ENCODE measurements around the gene DIDO1.
A peak's percentile ranks its signal among the peaks of the same experiment; 100 is the strongest.

Gene DIDO1

DNA sequence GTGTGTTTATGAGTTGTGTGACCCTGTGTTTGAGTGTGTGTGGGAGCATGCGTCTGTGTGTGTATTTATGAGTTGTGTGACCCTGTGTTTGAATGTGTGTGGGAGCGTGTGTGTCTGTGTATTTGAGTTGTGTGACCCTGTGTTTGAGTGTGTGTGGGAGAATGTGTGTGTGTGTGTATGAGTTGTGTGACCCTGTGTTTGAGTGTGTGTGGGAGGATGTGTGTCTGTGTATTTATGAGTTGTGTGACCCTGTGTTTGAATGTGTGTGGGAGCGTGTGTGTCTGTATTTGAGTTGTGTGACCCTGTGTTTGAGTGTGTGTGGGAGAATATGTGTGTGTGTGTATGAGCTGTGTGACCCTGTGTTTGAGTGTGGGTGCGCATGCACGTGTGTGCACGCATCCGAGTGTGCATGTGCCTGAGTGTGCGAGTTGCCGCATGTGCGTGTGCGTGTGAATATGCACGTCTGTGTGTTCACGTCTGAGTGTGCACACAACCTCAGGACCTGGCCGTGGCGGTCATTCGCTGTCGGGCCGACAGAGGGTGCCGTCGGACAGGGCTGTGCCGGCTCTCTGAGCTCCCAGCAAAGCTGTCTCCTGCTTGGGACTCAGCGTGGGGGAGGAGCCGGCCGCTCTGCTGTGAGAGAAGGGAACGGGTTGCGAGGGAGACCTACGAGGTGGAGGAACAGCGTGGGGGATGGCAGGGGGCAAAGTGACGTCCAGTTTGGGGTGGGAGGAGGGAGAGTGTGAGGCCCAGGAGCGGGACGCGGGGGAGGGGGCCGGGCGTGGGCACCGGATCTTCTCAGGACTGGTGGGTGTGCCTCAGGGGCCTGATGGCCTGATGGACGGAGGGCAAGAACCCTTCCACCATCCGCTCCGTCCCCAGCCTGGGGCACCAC is 45.9 kb upstream of the DIDO1 start:
- H4K20me1 ChIP-seq (ENCODE audit: insufficient read depth, low read length): no peaks in the 10 kb centered on the region
- no peak overlapping the region for H3K9ac ChIP-seq (ENCODE audit: low read length)
- H3K27me3 ChIP-seq (replicated peaks; ENCODE audit: insufficient read depth, low read length): peaks cover 91% of the 10 kb centered on the region

DNA sequence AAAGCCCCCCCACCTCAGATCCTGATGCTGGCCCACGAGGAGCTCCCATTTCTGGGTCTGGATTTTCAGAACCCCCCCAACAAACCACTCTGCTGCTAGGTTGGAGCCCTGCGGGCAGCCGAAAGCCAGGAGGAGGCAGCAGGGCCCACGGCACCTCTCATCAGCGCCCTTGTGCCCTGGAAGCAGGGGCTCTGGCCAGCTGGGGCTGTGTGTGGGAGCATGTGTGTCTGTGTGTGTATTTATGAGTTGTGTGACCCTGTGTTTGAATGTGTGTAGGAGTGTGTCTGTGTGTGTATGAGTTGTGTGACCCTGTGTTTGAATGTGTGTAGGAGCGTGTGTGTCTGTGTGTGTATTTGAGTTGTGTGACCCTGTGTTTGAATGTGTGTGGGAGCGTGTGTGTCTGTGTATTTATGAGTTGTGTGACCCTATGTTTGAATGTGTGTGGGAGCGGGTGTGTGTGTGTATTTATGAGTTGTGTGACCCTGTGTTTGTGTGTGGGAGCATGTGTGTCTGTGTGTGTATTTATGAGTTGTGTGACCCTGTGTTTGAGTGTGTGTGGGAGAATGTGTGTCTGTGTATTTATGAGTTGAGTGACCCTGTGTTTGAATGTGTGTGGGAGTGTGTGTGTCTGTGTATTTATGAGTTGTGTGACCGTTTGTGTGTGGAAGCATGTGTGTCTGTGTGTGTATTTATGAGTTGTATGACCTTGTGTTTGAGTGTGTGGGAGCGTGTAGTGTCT is 45.1 kb upstream of the DIDO1 start:
- no peak overlapping the region for H3K27ac ChIP-seq (ENCODE audit: low read length)
- H3K9me3 ChIP-seq (replicated peaks; ENCODE audit: insufficient read depth, low read length): no peaks in the 10 kb centered on the region
- no peaks in the 10 kb centered on the region for H3F3A ChIP-seq (ENCODE audit: insufficient read depth, low read length)
- no peak overlapping the region for H3K9ac ChIP-seq (ENCODE audit: low read length)
- H3K79me2 ChIP-seq (ENCODE audit: low read length): no peaks in the 10 kb centered on the region
- no peak overlapping the region for H3K4me3 ChIP-seq (ENCODE audit: low read length)
- no peaks in the 10 kb centered on the region for H3K36me3 ChIP-seq (replicated peaks; ENCODE audit: insufficient read depth, low read length)
- DNase-seq: no peak
- TF ChIP-seq EZH2 (optimal IDR thresholded peaks at IDR 0.05; ENCODE audit: low read depth, low read length) (no peak), EZH2phosphoT487 (IDR thresholded peaks at IDR 0.05; ENCODE audit: low read length) (no peak)
- TF ChIP-seq, protein P1, sequence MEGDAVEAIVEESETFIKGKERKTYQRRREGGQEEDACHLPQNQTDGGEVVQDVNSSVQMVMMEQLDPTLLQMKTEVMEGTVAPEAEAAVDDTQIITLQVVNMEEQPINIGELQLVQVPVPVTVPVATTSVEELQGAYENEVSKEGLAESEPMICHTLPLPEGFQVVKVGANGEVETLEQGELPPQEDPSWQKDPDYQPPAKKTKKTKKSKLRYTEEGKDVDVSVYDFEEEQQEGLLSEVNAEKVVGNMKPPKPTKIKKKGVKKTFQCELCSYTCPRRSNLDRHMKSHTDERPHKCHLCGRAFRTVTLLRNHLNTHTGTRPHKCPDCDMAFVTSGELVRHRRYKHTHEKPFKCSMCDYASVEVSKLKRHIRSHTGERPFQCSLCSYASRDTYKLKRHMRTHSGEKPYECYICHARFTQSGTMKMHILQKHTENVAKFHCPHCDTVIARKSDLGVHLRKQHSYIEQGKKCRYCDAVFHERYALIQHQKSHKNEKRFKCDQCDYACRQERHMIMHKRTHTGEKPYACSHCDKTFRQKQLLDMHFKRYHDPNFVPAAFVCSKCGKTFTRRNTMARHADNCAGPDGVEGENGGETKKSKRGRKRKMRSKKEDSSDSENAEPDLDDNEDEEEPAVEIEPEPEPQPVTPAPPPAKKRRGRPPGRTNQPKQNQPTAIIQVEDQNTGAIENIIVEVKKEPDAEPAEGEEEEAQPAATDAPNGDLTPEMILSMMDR (IDR thresholded peaks at IDR 0.05; ENCODE audit: low read length): no peak
- no peaks in the 10 kb centered on the region for H3K4me1 ChIP-seq (ENCODE audit: low read length)
- no peak overlapping the region for H2AFZ ChIP-seq (ENCODE audit: low read length)
- H3K27me3 ChIP-seq (replicated peaks; ENCODE audit: insufficient read depth, low read length): peaks cover 91% of the 10 kb centered on the region
- no peak overlapping the region for H3K4me2 ChIP-seq (ENCODE audit: low read depth, low read length)
- no peaks in the 10 kb centered on the region for H4K20me1 ChIP-seq (ENCODE audit: insufficient read depth, low read length)
- H3K9me2 ChIP-seq (replicated peaks; ENCODE audit: insufficient read depth, low read length): no peaks in the 10 kb centered on the region

More for the DNA sequence above, 45.9 kb upstream of the DIDO1 start:
- DNase-seq: peak; percentile 74
- no peaks in the 10 kb centered on the region for H3K9me2 ChIP-seq (replicated peaks; ENCODE audit: insufficient read depth, low read length)
- H2AFZ ChIP-seq (ENCODE audit: low read length): 0 out of 2 replicates have a peak overlapping the region, but pooled peaks have one; percentile 27
- H3K4me1 ChIP-seq (ENCODE audit: low read length): peaks cover 4% of the 10 kb centered on the region; the same call in 1 of the 2 replicates
- H3K36me3 ChIP-seq (replicated peaks; ENCODE audit: insufficient read depth, low read length): no peaks in the 10 kb centered on the region
- H3K9me3 ChIP-seq (replicated peaks; ENCODE audit: insufficient read depth, low read length): no peaks in the 10 kb centered on the region
- H3F3A ChIP-seq (ENCODE audit: insufficient read depth, low read length): no peaks in the 10 kb centered on the region
- TF ChIP-seq, protein P1 (IDR thresholded peaks at IDR 0.05; ENCODE audit: low read length): peak; percentile 87
- no peak for TF ChIP-seq EZH2 (optimal IDR thresholded peaks at IDR 0.05; ENCODE audit: low read depth, low read length)
- no peak overlapping the region for H3K27ac ChIP-seq (ENCODE audit: low read length)
- H3K4me3 ChIP-seq (ENCODE audit: low read length): no peak overlapping the region; the same call in 1 of the 2 replicates
- H3K4me2 ChIP-seq (ENCODE audit: low read depth, low read length): peak overlapping the region; percentile 43; the same call in 1 of the 2 replicates
- no peaks in the 10 kb centered on the region for H3K79me2 ChIP-seq (ENCODE audit: low read length)

DNA sequence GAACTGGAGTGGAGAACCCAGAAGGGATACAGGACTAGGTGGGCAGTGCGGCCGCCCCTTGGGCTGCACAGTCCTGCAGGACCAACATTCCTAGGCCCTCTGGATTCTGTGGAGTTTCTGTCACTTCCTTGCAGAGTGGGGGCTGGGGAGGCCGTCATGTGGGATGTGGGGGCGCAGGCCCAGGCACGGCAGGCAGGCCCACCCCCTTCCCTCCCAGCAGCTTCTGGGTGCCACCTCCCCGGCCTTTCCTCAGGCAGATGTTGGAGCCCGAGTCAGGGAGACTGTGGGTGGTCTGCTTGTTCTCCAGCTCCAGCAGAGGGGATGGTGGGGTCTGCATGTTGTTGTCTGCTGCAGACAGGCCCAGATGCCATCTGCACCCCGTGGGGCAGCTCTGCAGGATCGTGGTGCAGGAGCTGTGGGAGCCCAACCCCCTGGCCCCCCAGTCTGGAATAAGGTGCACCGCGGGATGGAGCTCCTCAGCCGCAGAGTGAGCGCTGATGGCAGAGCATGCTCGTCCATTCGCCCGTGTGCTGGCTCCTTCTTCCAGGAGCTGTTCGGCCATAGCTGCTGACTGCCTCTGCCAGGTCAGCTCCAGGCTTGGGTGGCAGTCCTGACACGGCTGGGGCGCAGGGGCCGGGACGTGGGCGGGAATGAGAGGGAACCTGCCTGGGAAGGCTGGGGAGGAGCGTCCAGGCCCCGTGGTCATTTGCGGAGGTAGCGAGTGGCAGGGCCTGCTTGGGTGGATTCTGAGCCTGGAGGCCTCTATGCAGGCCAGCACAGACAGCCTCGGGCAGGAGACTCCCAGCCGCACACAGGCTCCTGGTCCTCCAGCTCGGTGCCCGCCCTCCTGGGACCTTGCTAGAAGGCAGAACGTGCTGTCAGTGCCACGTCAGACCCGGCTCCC is 44.3 kb upstream of the DIDO1 start:
- H3F3A ChIP-seq (ENCODE audit: insufficient read depth, low read length): no peaks in the 10 kb centered on the region
- H3K9me3 ChIP-seq (replicated peaks; ENCODE audit: insufficient read depth, low read length): no peaks in the 10 kb centered on the region
- H2AFZ ChIP-seq (ENCODE audit: low read length): no peak overlapping the region
- H3K36me3 ChIP-seq (replicated peaks; ENCODE audit: insufficient read depth, low read length): no peaks in the 10 kb centered on the region
- H3K79me2 ChIP-seq (ENCODE audit: low read length): no peaks in the 10 kb centered on the region
- peaks cover 84% of the 10 kb centered on the region for H3K27me3 ChIP-seq (replicated peaks; ENCODE audit: insufficient read depth, low read length)
- no peak overlapping the region for H3K27ac ChIP-seq (ENCODE audit: low read length)
- no peaks in the 10 kb centered on the region for H3K4me1 ChIP-seq (ENCODE audit: low read length)
- DNase-seq: no peak
- no peak overlapping the region for H3K9ac ChIP-seq (ENCODE audit: low read length)
- no peak overlapping the region for H3K4me3 ChIP-seq (ENCODE audit: low read length)
- TF ChIP-seq EZH2 (optimal IDR thresholded peaks at IDR 0.05; ENCODE audit: low read depth, low read length): no peak
- TF ChIP-seq, protein P1 (IDR thresholded peaks at IDR 0.05; ENCODE audit: low read length): no peak
- TF ChIP-seq EZH2phosphoT487 (IDR thresholded peaks at IDR 0.05; ENCODE audit: low read length): no peak; the same call in 1 of the 2 replicates
- H3K9me2 ChIP-seq (replicated peaks; ENCODE audit: insufficient read depth, low read length): no peaks in the 10 kb centered on the region
- no peak overlapping the region for H3K4me2 ChIP-seq (ENCODE audit: low read depth, low read length)
- no peaks in the 10 kb centered on the region for H4K20me1 ChIP-seq (ENCODE audit: insufficient read depth, low read length)
